GM12874 (cell line): Measurements from ENCODE around the gene NR4A1.

Experiments used
- TF ChIP-seq, protein P1 (sequence below): IDR thresholded peaks from 2 replicates; pipeline ENCODE4 v1.5.1; 2011; ENCODE audit warnings: low read depth, mild to moderate bottlenecking, control low read depth, low read length, moderate library complexity; ENCODE audit not compliant: insufficient read depth

Gene NR4A1

DNA sequence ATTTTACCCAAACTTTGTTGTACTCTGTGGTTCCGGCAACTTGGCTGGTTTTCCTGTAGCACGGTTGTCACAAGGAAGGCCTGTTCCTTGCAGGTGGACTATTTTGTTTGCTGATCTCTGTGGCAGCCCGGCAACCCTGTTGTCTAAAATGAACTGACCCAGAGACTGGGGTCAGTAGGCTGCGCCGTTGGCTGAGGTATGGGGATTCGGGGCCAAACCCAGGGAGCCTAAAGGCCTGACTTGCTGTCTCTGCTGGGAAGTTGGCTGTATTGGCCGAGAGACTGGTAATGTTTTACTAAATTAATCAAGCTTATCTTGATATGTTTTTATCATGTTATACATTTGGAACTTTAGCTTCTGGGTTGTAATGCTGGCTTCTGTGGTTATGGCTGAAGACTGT is 42.1 kb downstream of the NR4A1 start:
- TF ChIP-seq, protein P1, sequence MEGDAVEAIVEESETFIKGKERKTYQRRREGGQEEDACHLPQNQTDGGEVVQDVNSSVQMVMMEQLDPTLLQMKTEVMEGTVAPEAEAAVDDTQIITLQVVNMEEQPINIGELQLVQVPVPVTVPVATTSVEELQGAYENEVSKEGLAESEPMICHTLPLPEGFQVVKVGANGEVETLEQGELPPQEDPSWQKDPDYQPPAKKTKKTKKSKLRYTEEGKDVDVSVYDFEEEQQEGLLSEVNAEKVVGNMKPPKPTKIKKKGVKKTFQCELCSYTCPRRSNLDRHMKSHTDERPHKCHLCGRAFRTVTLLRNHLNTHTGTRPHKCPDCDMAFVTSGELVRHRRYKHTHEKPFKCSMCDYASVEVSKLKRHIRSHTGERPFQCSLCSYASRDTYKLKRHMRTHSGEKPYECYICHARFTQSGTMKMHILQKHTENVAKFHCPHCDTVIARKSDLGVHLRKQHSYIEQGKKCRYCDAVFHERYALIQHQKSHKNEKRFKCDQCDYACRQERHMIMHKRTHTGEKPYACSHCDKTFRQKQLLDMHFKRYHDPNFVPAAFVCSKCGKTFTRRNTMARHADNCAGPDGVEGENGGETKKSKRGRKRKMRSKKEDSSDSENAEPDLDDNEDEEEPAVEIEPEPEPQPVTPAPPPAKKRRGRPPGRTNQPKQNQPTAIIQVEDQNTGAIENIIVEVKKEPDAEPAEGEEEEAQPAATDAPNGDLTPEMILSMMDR = no peak

DNA sequence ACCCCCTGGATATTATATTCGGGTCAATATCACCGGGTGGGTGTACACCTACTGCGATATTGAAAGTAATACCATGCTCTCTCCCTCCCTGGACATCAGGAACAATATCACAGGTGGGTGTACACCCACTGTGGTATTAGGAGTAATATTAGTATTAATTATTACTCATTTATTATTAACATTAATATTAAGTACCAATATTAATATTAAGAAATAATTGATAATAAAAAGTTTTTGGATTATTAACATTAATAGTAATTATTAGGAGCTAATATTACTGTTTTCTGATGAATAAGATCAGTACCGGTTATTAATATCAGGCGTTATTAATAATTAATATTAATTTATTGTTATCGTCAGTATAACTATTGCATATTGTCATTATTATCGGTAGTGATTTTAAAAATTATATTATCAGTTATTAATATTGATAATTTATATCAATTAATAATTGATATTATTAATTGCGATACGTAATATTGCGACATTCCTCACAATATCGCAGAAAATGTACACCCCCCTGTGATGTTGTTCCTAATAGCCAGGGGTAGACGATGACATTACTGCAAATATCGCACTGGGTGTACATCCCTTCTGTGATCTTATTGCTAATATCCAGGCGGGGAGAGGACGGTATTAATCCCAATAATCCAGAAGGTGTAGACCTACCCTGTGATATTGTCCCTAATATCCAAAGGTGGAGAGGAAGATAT is 45.2 kb downstream of the NR4A1 start:
- TF ChIP-seq, protein P1 = no peak

DNA sequence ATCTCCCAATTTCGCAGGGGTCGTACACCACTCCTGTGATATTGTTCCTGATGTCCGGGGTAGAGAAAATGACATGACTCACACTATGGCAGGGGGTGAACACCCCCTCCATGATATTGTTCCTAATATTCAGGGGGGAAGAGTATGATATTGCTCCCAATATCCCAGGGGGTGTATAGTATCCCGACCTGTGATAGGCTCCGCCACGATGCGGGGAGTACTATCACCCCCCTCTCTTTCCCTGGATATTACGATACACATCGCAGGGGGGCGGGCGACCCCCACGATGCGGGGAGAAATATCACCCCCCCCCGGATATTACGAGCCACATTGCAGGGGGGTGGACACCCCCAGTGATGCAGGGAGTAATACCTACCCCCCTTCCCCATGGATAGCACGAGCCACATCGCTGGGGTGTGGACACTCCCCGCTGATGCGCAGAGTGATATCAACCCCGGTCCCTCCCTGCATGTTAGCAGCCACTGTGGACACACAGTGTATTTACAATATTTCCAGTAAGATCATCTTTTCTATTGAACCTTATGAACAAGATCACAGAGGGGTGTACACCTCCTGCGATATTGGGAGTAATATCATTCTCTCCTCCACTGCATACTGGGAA is 45.9 kb downstream of the NR4A1 start:
- TF ChIP-seq, protein P1 = no peak
